Astrocyte (in vitro differentiated cells and primary cell): ENCODE results near the gene MICAL2.

Experiments used
- CTCF ChIP-seq: IDR thresholded peaks from 2 replicates; pipeline ENCODE4 v1.5.1; 2011; ENCODE audit warnings: low read depth, mild to moderate bottlenecking, inconsistent platforms, low read length, moderate library complexity; ENCODE audit not compliant: insufficient read depth
- EZH2 ChIP-seq: IDR thresholded peaks from 2 replicates; pipeline ENCODE4 v1.6.1; 2012; ENCODE audit warnings: mild to moderate bottlenecking, low read length, inconsistent platforms; ENCODE audit not compliant: insufficient read depth

GRCh38 chr11:12249590-12250260 is 139.3 kb downstream of the MICAL2 start:
- no peak for TF ChIP-seq CTCF
- TF ChIP-seq EZH2, result no peak
